HCT116 (cell line): Measurements from ENCODE around the gene RPL19. TPM values are rescaled to one million over a fixed set of nuclear protein-coding genes. Genes with fewer than 3 reads are reported as not detected.

Experiments
- ATAC-seq: fragments of 200-7000 bp; cut with Tn5 transposase; 2 replicates; pipeline ENCODE4 v1.9.1; 2020; ENCODE audit warnings: mild to moderate bottlenecking, moderate library complexity
- BruUV-seq: library from RNA; stranded (reverse); fragments of 400-500 nt; replicated peaks from 2 replicates; lab custom pipeline; 2021; lab: Mats Ljungman, UMichigan
- CTCF ChIA-PET: fragments of 300-600 bp; sonication (Branson Sonifier 250); formaldehyde crosslinking; loops from one replicate; lab custom pipeline; 2021; ENCODE audit warnings: antibody characterized with exemption; lab: Charles Lee
- POLR2A ChIA-PET: fragments of 300-600, 350-600 bp; sonication (Branson Sonifier 250); formaldehyde crosslinking; loops from one replicate; lab custom pipeline; 2021; ENCODE audit warnings: antibody characterized with exemption; lab: Charles Lee
- RAD21 ChIA-PET, 2 experiments: fragments of 300-600 bp; sonication (Branson Sonifier 250); formaldehyde crosslinking; loops; one replicate each; lab custom pipeline; 2023; ENCODE audit warnings: low total read pairs in 2 of 2; ENCODE audit not compliant: uncharacterized antibody in 2 of 2, unreplicated experiment in 2 of 2, low non-redundant PET in 1 of 2; lab: Charles Lee
- DNase-seq: peaks from one replicate; pipeline ENCODE4 v3.0.0-alpha.2; 2010; ENCODE audit warnings: low read depth, low spot score
- H2AFZ ChIP-seq: fragments of 200-600 bp; shearing (Covaris generic), sonication (generic); 2 replicates; pipeline ENCODE4 v1.6.1; 2017; ENCODE audit warnings: low read depth, mixed run types, mixed read lengths, antibody characterized with exemption, low read length; ENCODE audit not compliant: poor library complexity, severe bottlenecking
- H3K27ac ChIP-seq: 2 replicates; pipeline ENCODE4 v1.5.1; 2012; ENCODE audit warnings: low read depth, low read length
- H3K27me3 ChIP-seq: fragments of 200-600 bp; sonication (generic); 2 replicates; pipeline ENCODE4 v1.6.1; 2016; ENCODE audit warnings: mixed run types, low read length, mixed read lengths; ENCODE audit not compliant: insufficient read depth
- H3K36me3 ChIP-seq, 2 experiments: fragments of 200-500 bp in 1 of 2; fragments of 200-600 bp in 1 of 2; sonication (Bioruptor generic) in 1 of 2; sonication (generic) in 1 of 2; 2 replicates each; pipeline versions ENCODE4 v1.5.1 to v1.6.1; 2014 to 2016; ENCODE audit warnings: low read length in 2 of 2, inconsistent platforms in 1 of 2, mixed read lengths in 1 of 2, mixed run types in 1 of 2; ENCODE audit not compliant: insufficient read depth in 2 of 2, control insufficient read depth in 1 of 2
- H3K4me1 ChIP-seq, 2 experiments: fragments of 200-600 bp in 1 of 2; sonication (generic) in 1 of 2; 2 replicates each; pipeline versions ENCODE4 v1.5.1 to v1.6.1; 2012 to 2017; ENCODE audit warnings: low read length in 2 of 2, inconsistent platforms in 1 of 2, mild to moderate bottlenecking in 1 of 2, mixed read lengths in 1 of 2, mixed run types in 1 of 2, moderate library complexity in 1 of 2; ENCODE audit not compliant: insufficient read depth in 2 of 2, control insufficient read depth in 1 of 2
- H3K4me2 ChIP-seq: fragments of 200-600 bp; sonication (generic); 2 replicates; pipeline ENCODE4 v1.6.1; 2017; ENCODE audit warnings: mixed run types, low read length, mixed read lengths
- H3K4me3 ChIP-seq, 2 experiments: fragments of 200-600 bp in 1 of 2; sonication (generic) in 1 of 2; replicated peaks in 1 of 2; 2 replicates each; pipeline ENCODE4 v1.5.1; 2011 to 2016; ENCODE audit warnings: low read length in 2 of 2, control low read depth in 1 of 2, low read depth in 1 of 2, mild to moderate bottlenecking in 1 of 2, mixed read lengths in 1 of 2, mixed run types in 1 of 2
- H3K79me2 ChIP-seq: fragments of 200-600 bp; sonication (generic); 2 replicates; pipeline ENCODE4 v1.6.1; 2017; ENCODE audit warnings: mild to moderate bottlenecking, mixed run types, low read length, moderate library complexity, mixed read lengths; ENCODE audit not compliant: insufficient read depth
- H3K9ac ChIP-seq: fragments of 200-600 bp; sonication (generic); 2 replicates; pipeline ENCODE4 v1.6.1; 2016; ENCODE audit warnings: low read length, mixed read lengths
- H3K9me2 ChIP-seq: fragments of 200-600 bp; sonication (generic), shearing (Covaris generic); 2 replicates; pipeline ENCODE4 v1.6.1; 2017; ENCODE audit warnings: mixed run types, mild to moderate bottlenecking, moderate library complexity; ENCODE audit not compliant: insufficient read depth
- H3K9me3 ChIP-seq, 2 experiments: fragments of 200-500 bp in 1 of 2; fragments of 200-600 bp in 1 of 2; sonication (Bioruptor generic) in 1 of 2; sonication (generic) in 1 of 2; 2 replicates each; pipeline ENCODE4 v1.6.1; 2014 to 2017; ENCODE audit warnings: low read length in 2 of 2, mixed read lengths in 2 of 2, inconsistent platforms in 1 of 2, low read depth in 1 of 2, mild to moderate bottlenecking in 1 of 2, mixed run types in 1 of 2, moderate library complexity in 1 of 2; ENCODE audit not compliant: control insufficient read depth in 1 of 2, insufficient read depth in 1 of 2
- H4K20me1 ChIP-seq: fragments of 200-600 bp; sonication (generic), shearing (Covaris generic); 2 replicates; pipeline ENCODE4 v1.6.1; 2017; ENCODE audit warnings: mixed run types, mild to moderate bottlenecking, moderate library complexity; ENCODE audit not compliant: insufficient read depth
- CEBPB ChIP-seq: IDR thresholded peaks from 2 replicates; pipeline ENCODE4 v1.6.1; 2012; ENCODE audit warnings: low read depth
- EGR1 ChIP-seq: IDR thresholded peaks from 2 replicates; pipeline ENCODE4 v1.6.1; 2012; ENCODE audit warnings: low read depth
- ELF1 ChIP-seq: IDR thresholded peaks from 2 replicates; pipeline ENCODE4 v1.6.1; 2012; ENCODE audit warnings: low read depth, borderline replicate concordance
- EZH2 ChIP-seq: fragments of 200-600 bp; sonication (generic); IDR thresholded peaks from 2 replicates; pipeline ENCODE4 v1.6.1; 2017; ENCODE audit warnings: antibody characterized with exemption, mixed run types
- EZH2phosphoT487 ChIP-seq: fragments of 200-600 bp; IDR thresholded peaks from 2 replicates; pipeline ENCODE4 v1.6.1; 2018; ENCODE audit warnings: antibody characterized with exemption, borderline replicate concordance
- FOSL1 ChIP-seq: IDR thresholded peaks from 2 replicates; pipeline ENCODE4 v1.6.1; 2012; ENCODE audit warnings: low read depth
- JUND ChIP-seq: IDR thresholded peaks from 2 replicates; pipeline ENCODE4 v1.6.1; 2012
- POLR2A ChIP-seq: IDR thresholded peaks from 2 replicates; pipeline ENCODE4 v1.7.0; 2011; ENCODE audit warnings: borderline replicate concordance; ENCODE audit not compliant: insufficient read depth, insufficient read length; ENCODE audit errors: extremely low read depth
- POLR2AphosphoS5 ChIP-seq: IDR thresholded peaks from 2 replicates; pipeline ENCODE4 v1.6.1; 2011; ENCODE audit warnings: mild to moderate bottlenecking, low read depth, low read length, moderate library complexity
- RAD21 ChIP-seq: IDR thresholded peaks from 2 replicates; pipeline ENCODE4 v1.6.1; 2012; ENCODE audit warnings: low read depth, mild to moderate bottlenecking
- SIN3A ChIP-seq: IDR thresholded peaks from 2 replicates; pipeline ENCODE4 v1.6.1; 2012; ENCODE audit warnings: low read depth
- SP1 ChIP-seq: IDR thresholded peaks from 2 replicates; pipeline ENCODE4 v1.6.1; 2012; ENCODE audit warnings: low read depth
- SRF ChIP-seq: IDR thresholded peaks from 2 replicates; pipeline ENCODE4 v1.6.1; 2012; ENCODE audit warnings: low read depth
- TCF7L2 ChIP-seq: IDR thresholded peaks from 2 replicates; pipeline ENCODE4 v1.7.0; 2011; ENCODE audit warnings: borderline replicate concordance, inconsistent platforms; ENCODE audit not compliant: insufficient read depth, insufficient read length; ENCODE audit errors: extremely low read depth
- YY1 ChIP-seq: IDR thresholded peaks from 2 replicates; pipeline ENCODE4 v1.6.1; 2011; ENCODE audit warnings: low read length, low read depth, moderate library complexity, mild to moderate bottlenecking; ENCODE audit not compliant: insufficient replicate concordance; ENCODE audit errors: extremely low read depth
- ZFX ChIP-seq: fragments of 450-650 bp; IDR thresholded peaks from 2 replicates; pipeline ENCODE4 v1.6.1; 2017
- intact Hi-C: fragments of 100-400 bp; cut with micrococcal nuclease; formaldehyde crosslinking; loops from 2 replicates; pipeline ENCODE4 v1.10.0; 2022
- total RNA-seq: library from RNA; stranded (reverse); gene quantifications from one replicate; pipeline ENCODE4 v1.2.1, GENCODE V29; 2021; ENCODE audit not compliant: unreplicated experiment
- TF ChIP-seq, protein P1 (sequence below), 3 experiments: fragments of 200-600 bp in 1 of 3; sonication (generic) in 1 of 3; IDR thresholded peaks in 2 of 3; conservative IDR thresholded peaks in 1 of 3; 2 replicates each; pipeline ENCODE4 v1.5.1; 2012 to 2017; ENCODE audit warnings: low read depth in 2 of 3, low read length in 2 of 3, antibody characterized with exemption in 1 of 3, borderline replicate concordance in 1 of 3, control low read depth in 1 of 3, mild to moderate bottlenecking in 1 of 3, mixed read lengths in 1 of 3, mixed run types in 1 of 3, moderate library complexity in 1 of 3; ENCODE audit not compliant: insufficient read depth in 1 of 3
- TF ChIP-seq, protein P2 (sequence below): IDR thresholded peaks from 2 replicates; pipeline ENCODE4 v1.6.1; 2012
- TF ChIP-seq, protein P3 (sequence below): IDR thresholded peaks from 2 replicates; pipeline ENCODE4 v1.6.1; 2012
- TF ChIP-seq, protein P4 (sequence below): IDR thresholded peaks from 2 replicates; pipeline ENCODE4 v1.6.1; 2012; ENCODE audit warnings: low read depth

The RPL19 gene
- total RNA-seq, 1 experiment from 2014 or later, result 2,276 TPM

DNA sequence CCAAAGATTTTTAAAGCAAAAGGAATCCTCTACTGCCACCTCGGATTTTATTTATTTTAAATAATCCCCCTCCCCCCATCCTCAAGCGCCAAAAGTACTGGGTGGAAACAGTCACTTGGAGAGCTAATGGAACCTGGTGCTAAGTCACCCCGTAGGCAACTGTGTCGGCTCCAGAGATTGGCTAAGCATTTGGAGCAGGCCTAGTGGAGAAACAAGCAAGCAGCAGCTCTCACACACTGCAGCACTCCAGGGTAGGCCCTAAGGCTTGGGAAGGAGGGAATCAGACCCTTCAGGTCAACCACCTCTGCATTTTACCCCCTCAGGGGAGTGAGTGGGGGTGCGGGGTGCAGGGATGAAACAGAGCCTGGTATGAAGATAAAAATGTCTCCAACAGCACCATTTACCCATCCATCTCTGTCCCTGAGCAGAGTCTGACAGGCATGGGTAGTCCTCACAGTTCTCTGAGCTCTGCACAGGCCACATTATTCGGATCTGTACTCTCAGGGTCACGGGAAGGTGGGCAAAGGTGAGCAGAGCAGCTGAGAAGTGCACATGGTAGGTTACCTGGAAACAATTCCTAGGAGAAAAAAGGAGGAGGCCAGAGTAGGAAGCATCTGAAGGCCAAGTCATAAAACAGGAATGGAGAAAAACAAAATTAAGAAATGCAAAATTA, 52.8 kb downstream of the RPL19 start:
- H3K4me3 ChIP-seq, result no peak overlapping the region
- H3K4me2 ChIP-seq, result no peak overlapping the region
- H2AFZ ChIP-seq, result no peak overlapping the region
- ChIA-PET POLR2A (interaction anchor here (0.7 kb wide), 1 partner anchor 535 kb away, joined by 3 read pairs; no protein-coding TSS in a partner anchor), CTCF (interaction anchor here (1.0 to 1.2 kb wide), 2 partner anchors 8 to 88 kb away, joined by 3 read pairs; no protein-coding TSS in a partner anchor), RAD21 (no interaction called here)
- H3K36me3 ChIP-seq, result no peaks in the 10 kb centered on the region
- H3K9me2 ChIP-seq, result no peaks in the 10 kb centered on the region
- ATAC-seq (peak; percentile 60), DNase-seq (no peak)
- H3K27me3 ChIP-seq, result no peaks in the 10 kb centered on the region
- no peaks in the 10 kb centered on the region for H3K9me3 ChIP-seq
- BruUV-seq, result no TSS peak
- no peaks in the 10 kb centered on the region for H4K20me1 ChIP-seq
- TF ChIP-seq SRF (no peak), RAD21 (no peak), ZFX (no peak), YY1 (no peak), CEBPB (no peak), FOSL1 (no peak), EZH2 (no peak), JUND (no peak), TCF7L2 (no peak), ELF1 (no peak), SIN3A (no peak), POLR2AphosphoS5 (no peak), POLR2A (no peak), EGR1 (no peak), EZH2phosphoT487 (no peak), SP1 (no peak)
- TF ChIP-seq, protein P1, sequence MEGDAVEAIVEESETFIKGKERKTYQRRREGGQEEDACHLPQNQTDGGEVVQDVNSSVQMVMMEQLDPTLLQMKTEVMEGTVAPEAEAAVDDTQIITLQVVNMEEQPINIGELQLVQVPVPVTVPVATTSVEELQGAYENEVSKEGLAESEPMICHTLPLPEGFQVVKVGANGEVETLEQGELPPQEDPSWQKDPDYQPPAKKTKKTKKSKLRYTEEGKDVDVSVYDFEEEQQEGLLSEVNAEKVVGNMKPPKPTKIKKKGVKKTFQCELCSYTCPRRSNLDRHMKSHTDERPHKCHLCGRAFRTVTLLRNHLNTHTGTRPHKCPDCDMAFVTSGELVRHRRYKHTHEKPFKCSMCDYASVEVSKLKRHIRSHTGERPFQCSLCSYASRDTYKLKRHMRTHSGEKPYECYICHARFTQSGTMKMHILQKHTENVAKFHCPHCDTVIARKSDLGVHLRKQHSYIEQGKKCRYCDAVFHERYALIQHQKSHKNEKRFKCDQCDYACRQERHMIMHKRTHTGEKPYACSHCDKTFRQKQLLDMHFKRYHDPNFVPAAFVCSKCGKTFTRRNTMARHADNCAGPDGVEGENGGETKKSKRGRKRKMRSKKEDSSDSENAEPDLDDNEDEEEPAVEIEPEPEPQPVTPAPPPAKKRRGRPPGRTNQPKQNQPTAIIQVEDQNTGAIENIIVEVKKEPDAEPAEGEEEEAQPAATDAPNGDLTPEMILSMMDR (IDR thresholded peaks at IDR 0.05 in 2 of 3, conservative IDR thresholded peaks at IDR 0.05 in 1 of 3; ENCODE audit: borderline replicate concordance in 1 of 3, insufficient read depth in 1 of 3, low read depth in 2 of 3, low read length in 2 of 3), result no peak
- TF ChIP-seq, protein P2, sequence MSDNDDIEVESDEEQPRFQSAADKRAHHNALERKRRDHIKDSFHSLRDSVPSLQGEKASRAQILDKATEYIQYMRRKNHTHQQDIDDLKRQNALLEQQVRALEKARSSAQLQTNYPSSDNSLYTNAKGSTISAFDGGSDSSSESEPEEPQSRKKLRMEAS, result no peak
- TF ChIP-seq, protein P3, sequence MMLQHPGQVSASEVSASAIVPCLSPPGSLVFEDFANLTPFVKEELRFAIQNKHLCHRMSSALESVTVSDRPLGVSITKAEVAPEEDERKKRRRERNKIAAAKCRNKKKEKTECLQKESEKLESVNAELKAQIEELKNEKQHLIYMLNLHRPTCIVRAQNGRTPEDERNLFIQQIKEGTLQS, result no peak
- TF ChIP-seq, protein P4, sequence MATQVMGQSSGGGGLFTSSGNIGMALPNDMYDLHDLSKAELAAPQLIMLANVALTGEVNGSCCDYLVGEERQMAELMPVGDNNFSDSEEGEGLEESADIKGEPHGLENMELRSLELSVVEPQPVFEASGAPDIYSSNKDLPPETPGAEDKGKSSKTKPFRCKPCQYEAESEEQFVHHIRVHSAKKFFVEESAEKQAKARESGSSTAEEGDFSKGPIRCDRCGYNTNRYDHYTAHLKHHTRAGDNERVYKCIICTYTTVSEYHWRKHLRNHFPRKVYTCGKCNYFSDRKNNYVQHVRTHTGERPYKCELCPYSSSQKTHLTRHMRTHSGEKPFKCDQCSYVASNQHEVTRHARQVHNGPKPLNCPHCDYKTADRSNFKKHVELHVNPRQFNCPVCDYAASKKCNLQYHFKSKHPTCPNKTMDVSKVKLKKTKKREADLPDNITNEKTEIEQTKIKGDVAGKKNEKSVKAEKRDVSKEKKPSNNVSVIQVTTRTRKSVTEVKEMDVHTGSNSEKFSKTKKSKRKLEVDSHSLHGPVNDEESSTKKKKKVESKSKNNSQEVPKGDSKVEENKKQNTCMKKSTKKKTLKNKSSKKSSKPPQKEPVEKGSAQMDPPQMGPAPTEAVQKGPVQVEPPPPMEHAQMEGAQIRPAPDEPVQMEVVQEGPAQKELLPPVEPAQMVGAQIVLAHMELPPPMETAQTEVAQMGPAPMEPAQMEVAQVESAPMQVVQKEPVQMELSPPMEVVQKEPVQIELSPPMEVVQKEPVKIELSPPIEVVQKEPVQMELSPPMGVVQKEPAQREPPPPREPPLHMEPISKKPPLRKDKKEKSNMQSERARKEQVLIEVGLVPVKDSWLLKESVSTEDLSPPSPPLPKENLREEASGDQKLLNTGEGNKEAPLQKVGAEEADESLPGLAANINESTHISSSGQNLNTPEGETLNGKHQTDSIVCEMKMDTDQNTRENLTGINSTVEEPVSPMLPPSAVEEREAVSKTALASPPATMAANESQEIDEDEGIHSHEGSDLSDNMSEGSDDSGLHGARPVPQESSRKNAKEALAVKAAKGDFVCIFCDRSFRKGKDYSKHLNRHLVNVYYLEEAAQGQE, result no peak
- H3K27ac ChIP-seq, result no peak overlapping the region
- no peaks in the 10 kb centered on the region for H3K79me2 ChIP-seq
- no peak overlapping the region for H3K9ac ChIP-seq
- peaks cover 0 to 3% of the 10 kb centered on the region in 2 experiments; a peak in 1 of 4 replicates for H3K4me1 ChIP-seq
- intact Hi-C loops, result no loop called here
